ENCODE measurements around the gene ENGASE. TPM values are rescaled to one million over a fixed set of nuclear protein-coding genes. Genes with fewer than 3 reads are reported as not detected.

ENGASE gene
- total and polyA plus RNA-seq, 2 experiments from 2014 or later: 9.0 to 27.1 TPM

DNA sequence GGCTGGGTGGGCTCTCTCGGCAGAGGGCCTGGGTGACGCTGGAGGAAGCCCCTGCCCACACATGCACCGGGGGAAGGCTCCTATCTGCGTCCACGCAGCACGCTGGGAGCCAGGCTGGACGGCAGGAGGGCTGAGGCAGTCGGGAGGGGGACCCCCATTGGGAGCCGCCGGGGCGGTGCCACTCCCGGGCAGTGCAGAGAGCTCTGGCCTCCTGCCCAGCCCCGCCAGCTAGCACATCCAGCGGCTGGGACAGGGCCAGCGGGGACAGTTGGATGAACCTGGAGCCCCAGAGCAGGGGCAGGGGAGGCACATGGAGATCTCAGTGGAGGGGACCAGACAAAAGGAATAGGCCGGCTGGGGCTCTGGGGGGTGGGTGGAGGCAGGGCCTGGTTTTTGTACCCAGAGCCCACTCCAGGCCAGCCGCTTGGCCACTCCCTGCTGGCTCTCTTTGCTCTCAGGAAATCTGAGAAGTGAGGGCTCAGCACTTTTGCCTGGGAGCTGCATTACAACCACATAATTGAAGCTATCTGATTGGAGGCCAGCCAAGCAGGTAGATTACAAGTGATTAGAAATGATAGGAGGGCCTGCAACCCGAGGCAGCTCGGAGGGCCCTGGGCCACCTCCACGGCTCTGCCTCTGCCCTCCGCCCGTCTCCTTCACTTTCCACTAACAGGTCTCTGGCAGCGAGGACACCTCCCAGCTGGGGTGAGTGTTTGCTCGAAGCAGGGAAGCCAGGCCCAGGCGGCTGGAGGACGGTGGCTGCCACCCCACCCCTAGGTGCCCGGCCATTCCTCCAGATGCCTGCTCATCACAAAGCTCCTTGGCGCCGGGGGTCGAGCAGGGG lies 40.1 kb downstream of the ENGASE start:
- H3K4me3 Mint-ChIP-seq: no peak overlapping the region
- H3K4me1 ChIP-seq (ENCODE audit: insufficient read depth): no peaks in the 10 kb centered on the region
- H3K9me3 Mint-ChIP-seq: no peaks in the 10 kb centered on the region
- no peaks in the 10 kb centered on the region for H3K27me3 ChIP-seq (ENCODE audit: insufficient read depth)
- no peak for TF ChIP-seq STAT1 (IDR thresholded peaks at IDR 0.05; ENCODE audit: unreplicated experiment)
- no peak for TF ChIP-seq EZH2phosphoT487 (IDR thresholded peaks at IDR 0.05; ENCODE audit: unreplicated experiment)
- no peak for TF ChIP-seq CREB1 (CRISPR knock-in tag; IDR thresholded peaks at IDR 0.05; ENCODE audit: low read depth)
- no peak for TF ChIP-seq ZNF114 (CRISPR knock-in tag; IDR thresholded peaks at IDR 0.05)
- no peak for TF ChIP-seq ZNF462 (CRISPR knock-in tag; IDR thresholded peaks at IDR 0.05)
- no peak overlapping the region for H2AFZ ChIP-seq
- peaks cover 6% of the 10 kb centered on the region; the same call in 1 of the 2 replicates for H4K20me1 ChIP-seq (replicated peaks; ENCODE audit: insufficient read depth)
- ATAC-seq (peak; percentile 54), DNase-seq (ENCODE audit: low spot score) (no peak)
- no peaks in the 10 kb centered on the region for H3K36me3 ChIP-seq (ENCODE audit: insufficient read depth)
- H3K36me3 Mint-ChIP-seq (ENCODE audit: low read depth): no peaks in the 10 kb centered on the region
- peaks cover 3% of the 10 kb centered on the region; the same call in 2 of the 3 replicates for H3K4me1 Mint-ChIP-seq
- H3K79me2 ChIP-seq (replicated peaks; ENCODE audit: insufficient read depth): no peaks in the 10 kb centered on the region
- no peaks in the 10 kb centered on the region for H3K9me2 ChIP-seq (ENCODE audit: insufficient read depth)
- no peak overlapping the region for H3K27ac ChIP-seq (ENCODE audit: low read depth)
- no peak overlapping the region for H3K4me2 ChIP-seq
- H3F3A ChIP-seq (replicated peaks; ENCODE audit: low read depth): no peaks in the 10 kb centered on the region
- no peak overlapping the region for H3K4me3 ChIP-seq
- H3K27me3 Mint-ChIP-seq (ENCODE audit: insufficient read depth, low read depth, poor library complexity): peaks cover 8% of the 10 kb centered on the region
- H3K27ac Mint-ChIP-seq: no peak overlapping the region

Measured in GM23338 (cell line).